ENCODE measurements around the gene PRDM1.

PRDM1 gene

DNA sequence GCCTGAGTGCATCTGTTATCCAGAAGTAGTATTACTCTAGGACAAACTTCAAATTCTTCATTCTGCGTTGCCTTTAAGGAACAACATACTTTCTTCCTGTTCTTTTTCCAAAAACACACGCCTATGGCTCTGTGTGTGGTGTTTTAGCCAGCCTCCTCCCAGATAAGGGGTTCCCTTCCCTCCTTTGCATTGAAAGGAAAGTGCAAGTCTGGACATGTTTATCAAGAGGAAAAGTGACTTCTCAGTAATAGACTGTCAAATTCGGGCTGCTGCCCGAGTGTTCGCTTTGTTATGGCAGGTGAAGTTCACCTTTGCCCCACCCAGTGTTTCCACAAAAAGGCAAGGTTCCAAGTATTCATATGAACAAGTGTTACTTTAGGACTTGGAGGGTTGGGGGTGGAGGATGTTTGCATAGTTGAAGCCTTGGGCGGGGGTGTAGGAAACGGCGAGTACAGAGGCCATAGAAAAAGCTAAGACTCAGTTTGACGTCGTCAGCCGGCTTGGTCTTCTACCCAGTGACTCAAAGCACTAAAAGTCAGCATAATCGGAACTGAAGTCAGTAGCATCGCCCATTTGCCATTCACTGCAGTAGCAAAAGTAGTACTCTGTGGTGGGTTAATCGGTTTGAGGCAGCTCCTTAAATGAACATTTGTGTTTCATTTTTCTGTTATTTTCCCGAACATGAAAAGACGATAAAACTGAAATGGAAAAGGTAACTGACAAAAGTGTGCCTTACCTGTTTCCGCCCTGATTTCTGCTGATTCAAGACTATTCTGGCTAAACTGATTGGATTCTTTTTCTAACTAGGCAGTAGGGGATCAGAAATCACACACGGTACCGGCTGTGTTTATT, 12.5 kb downstream of the PRDM1 start:
- DNase-seq: no peak

DNA sequence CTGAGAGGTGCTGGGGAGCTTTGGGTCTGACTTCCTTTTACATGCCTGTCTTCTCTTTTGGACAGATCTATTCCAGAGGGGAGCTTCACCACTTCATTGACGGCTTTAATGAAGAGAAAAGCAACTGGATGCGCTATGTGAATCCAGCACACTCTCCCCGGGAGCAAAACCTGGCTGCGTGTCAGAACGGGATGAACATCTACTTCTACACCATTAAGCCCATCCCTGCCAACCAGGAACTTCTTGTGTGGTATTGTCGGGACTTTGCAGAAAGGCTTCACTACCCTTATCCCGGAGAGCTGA, 13.1 kb downstream of the PRDM1 start:
- DNase-seq: no peak

DNA sequence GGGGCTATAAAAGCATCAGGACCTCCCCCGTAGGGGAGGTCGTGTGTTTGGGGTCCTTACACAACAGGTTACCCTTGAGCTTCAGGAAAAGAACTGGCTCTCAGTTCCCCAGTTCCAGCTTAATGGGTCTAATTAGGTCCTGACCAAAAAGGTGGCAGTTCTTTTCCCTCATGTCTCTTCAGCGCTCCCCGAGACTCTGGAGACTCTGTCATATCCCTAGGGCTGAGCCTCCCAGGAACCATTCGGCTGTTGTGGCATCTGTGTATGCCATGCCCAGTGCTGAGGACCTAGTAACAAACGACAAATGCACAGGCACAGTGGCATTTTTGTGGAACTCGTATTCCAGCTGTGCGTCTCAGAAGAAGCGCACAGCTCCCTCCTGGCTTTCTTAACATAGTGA, 14.6 kb downstream of the PRDM1 start:
- DNase-seq: no peak

DNA sequence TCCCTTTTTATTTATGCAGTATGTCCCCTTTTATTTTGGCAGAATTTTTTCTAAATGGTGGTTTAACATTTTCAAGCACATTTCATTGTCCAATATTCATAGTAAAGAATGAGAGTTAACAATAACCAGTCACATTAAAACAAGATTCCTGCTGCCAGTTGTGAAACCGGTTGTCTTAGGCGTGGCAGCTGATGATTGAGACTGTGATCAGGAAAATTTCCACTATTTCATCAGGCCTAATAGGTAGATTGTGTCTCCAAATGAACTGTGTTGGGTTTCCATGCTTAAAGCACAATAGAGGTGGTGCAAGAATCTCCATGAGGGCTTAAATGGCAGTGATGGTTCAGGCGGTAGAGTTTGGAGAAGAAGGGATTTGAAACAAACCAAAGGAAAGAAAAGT, 15.3 kb downstream of the PRDM1 start:
- DNase-seq: no peak

DNA sequence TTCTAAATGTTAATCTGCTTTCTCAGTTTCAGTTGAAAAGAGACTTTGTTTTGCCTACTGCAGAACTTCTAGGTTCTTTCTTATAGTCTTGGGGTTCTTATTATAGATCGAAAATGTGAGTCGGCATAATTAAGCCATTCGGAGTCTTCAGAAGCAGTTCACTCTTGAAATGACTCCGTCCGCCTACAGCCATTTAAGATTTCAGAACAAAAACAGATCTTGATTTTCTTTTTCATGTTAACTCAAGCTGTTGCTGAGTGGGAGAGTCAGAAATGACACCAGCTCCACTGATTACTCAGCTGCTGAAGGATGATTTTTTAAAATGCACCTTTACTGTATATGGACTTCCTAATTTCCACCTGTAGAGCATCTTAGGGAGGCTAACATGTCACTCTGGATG, 15.9 kb downstream of the PRDM1 start:
- DNase-seq: no peak

DNA sequence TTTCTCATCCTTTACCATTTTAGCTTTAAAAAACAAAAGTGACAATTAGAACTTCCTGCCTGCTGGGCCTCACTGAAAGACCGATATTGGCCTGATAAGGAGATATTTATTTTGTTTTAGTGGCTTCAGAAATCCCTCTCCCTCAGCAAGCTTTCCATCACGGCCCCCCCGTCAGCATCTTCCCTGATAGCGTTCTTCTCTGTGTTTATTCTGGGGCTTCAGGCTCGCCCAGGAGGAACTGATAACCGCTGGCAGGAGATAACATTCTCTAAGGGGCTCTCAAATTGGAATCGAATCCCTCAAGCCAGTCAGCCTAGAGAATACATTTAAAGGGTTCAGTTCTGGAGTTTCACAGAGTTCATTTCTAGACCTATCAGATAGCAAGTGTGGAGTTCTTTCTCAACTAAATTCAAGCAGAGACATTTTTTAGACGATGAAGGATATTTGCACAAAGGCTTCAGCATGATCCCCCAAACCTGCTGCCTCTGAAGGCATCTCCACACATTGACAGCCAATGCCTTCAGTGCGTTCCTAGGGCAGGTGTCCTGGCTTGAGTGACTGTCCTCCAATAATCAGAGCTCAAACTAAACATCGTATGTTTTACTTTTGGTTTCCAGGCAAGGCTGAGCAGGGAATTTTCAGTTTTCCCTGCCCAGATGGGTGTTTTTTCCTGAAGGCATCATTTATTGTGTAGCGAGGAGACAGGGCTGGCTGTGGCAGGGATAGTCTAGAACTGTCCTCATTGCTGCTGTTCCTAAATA, 17.0 kb downstream of the PRDM1 start:
- no peak for DNase-seq

DNA sequence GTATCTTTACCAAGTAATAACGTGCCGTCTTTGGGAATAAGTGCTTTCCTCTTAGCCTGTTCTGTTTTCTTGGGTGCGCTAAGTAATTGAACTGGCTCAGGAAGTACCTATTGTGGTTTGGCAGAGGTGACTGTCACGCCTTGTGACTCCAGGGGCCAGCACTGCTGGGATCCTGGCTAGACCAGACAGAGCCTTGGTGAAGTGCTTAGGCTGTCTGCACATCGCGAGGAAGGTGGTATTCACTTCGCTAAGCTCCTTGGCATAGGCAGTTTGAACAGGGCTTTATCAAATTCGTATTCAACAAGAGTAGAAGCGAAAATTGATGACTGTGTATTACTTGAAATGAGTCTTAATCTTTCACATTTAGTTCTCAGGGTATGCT, 17.6 kb downstream of the PRDM1 start:
- no peak for DNase-seq

DNA sequence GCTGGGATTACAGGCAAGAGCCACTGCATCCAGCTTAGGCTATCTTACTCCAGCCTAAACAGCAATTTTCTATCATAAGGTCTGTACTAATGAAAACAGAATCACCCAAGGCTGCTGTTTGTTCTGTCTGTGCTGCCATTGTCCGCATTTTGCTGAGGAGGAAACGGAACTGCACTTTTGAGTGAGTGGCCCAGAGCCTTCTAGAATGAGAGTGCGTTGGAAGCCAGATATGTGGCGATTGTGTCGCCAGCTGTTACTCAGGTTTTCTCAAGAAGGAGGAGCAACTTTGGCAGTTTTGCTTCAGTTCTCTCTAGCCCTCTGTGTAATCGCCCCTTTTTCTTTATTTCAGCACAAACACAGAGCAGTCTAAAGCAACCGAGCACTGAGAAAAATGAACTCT, 18.3 kb downstream of the PRDM1 start:
- DNase-seq: no peak

DNA sequence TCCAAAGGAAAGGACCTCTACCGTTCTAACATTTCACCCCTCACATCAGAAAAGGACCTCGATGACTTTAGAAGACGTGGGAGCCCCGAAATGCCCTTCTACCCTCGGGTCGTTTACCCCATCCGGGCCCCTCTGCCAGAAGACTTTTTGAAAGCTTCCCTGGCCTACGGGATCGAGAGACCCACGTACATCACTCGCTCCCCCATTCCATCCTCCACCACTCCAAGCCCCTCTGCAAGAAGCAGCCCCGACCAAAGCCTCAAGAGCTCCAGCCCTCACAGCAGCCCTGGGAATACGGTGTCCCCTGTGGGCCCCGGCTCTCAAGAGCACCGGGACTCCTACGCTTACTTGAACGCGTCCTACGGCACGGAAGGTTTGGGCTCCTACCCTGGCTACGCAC, 18.8 kb downstream of the PRDM1 start:
- DNase-seq: no peak

DNA sequence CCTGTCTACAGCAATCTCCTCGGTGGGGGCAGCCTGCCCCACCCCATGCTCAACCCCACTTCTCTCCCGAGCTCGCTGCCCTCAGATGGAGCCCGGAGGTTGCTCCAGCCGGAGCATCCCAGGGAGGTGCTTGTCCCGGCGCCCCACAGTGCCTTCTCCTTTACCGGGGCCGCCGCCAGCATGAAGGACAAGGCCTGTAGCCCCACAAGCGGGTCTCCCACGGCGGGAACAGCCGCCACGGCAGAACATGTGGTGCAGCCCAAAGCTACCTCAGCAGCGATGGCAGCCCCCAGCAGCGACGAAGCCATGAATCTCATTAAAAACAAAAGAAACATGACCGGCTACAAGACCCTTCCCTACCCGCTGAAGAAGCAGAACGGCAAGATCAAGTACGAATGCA, 19.4 kb downstream of the PRDM1 start:
- no peak for DNase-seq

DNA sequence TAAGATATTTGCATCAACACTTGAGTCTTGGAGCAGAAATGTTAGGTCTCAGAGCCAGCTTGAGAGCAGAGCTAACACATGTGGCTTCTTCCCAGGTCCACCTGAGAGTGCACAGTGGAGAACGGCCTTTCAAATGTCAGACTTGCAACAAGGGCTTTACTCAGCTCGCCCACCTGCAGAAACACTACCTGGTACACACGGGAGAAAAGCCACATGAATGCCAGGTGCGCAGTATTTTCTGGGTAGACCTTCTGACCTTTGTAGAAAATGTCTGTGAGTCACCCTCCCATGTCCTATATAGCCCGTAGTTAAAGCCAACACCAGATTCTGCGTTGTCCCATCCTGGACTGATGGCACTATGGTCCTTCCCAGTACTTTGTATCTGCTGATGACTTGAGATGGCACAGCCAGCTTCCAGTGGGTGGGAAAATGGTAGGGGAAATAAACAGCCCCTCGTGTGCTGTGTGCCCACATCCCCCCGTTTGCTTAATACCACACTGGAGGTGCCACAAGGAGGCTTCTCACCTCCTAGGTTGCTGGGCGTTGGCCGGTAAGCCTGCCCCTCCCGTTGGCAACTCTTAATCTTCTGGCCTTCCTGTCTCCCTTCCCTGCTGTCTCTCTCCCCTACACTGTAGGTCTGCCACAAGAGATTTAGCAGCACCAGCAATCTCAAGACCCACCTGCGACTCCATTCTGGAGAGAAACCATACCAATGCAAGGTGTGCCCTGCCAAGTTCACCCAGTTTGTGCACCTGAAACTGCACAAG, 20.3 kb downstream of the PRDM1 start:
- no peak for DNase-seq

DNA sequence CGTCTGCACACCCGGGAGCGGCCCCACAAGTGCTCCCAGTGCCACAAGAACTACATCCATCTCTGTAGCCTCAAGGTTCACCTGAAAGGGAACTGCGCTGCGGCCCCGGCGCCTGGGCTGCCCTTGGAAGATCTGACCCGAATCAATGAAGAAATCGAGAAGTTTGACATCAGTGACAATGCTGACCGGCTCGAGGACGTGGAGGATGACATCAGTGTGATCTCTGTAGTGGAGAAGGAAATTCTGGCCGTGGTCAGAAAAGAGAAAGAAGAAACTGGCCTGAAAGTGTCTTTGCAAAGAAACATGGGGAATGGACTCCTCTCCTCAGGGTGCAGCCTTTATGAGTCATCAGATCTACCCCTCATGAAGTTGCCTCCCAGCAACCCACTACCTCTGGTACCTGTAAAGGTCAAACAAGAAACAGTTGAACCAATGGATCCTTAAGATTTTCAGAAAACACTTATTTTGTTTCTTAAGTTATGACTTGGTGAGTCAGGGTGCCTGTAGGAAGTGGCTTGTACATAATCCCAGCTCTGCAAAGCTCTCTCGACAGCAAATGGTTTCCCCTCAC, 21.0 kb downstream of the PRDM1 start:
- DNase-seq: no peak

DNA sequence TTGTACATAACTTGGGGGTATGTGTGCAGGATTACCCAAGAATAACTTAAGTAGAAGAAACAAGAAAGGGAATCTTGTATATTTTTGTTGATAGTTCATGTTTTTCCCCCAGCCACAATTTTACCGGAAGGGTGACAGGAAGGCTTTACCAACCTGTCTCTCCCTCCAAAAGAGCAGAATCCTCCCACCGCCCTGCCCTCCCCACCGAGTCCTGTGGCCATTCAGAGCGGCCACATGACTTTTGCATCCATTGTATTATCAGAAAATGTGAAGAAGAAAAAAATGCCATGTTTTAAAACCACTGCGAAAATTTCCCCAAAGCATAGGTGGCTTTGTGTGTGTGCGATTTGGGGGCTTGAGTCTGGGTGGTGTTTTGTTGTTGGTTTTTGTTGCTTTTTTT, 22.0 kb downstream of the PRDM1 start:
- DNase-seq: no peak

DNA sequence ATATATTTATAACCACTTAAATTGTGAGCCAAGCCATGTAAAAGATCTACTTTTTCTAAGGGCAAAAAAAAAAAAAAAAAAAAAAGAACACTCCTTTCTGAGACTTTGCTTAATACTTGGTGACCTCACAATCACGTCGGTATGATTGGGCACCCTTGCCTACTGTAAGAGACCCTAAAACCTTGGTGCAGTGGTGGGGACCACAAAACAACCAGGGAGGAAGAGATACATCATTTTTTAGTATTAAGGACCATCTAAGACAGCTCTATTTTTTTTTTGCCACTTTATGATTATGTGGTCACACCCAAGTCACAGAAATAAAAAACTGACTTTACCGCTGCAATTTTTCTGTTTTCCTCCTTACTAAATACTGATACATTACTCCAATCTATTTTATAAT, 22.9 kb downstream of the PRDM1 start:
- DNase-seq: no peak

DNA sequence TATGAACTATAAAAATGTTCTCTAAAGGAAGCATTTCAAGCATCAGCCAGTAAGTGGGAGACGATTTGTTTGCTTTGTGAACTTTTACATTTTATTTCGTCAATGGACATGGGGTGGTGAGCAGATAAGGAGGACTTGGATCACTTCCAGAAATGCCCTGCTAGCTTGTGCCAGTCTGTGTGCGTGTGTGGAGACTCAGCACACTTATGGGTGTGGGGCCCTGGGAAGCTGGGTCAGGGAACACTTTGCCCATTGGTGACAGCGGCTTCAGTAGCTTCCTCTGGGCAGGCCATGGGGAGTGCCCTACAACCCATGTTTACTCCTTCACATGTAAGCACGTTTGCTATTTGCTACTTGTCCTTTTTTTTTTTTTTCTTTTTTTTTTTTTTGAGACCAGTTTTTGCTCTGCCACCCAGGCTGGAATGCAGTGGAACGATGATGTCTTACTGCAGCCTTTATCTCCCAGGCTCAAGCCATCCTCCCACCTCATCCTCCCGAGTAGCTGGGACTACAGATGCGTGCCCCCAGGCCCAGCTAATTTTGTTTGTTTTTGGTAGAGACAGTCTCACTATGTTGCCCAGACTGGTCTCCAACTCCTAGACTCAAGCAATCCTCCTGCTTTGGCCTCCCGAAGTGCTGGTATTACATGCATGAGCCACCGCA, 24.2 kb downstream of the PRDM1 start:
- DNase-seq: no peak

DNA sequence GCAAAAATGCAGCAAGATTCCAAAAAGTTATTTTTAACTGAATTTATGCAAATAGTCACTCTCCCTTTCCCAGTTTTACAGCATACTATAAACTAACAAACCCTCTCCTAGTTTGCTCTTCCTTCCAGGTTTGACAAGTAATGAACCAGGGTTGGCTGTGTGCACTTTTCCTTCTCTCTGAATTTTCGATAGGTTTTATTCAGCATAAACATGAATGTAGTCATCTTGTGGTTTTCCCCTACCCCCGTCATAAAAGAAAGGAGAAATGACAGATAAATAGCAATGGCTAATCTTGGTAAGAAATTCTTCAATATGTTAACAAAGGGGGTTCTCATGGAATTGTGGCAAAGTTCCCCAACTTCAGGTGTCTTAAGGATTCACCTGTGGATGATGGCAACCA, 26.3 kb downstream of the PRDM1 start:
- DNase-seq: no peak

DNA sequence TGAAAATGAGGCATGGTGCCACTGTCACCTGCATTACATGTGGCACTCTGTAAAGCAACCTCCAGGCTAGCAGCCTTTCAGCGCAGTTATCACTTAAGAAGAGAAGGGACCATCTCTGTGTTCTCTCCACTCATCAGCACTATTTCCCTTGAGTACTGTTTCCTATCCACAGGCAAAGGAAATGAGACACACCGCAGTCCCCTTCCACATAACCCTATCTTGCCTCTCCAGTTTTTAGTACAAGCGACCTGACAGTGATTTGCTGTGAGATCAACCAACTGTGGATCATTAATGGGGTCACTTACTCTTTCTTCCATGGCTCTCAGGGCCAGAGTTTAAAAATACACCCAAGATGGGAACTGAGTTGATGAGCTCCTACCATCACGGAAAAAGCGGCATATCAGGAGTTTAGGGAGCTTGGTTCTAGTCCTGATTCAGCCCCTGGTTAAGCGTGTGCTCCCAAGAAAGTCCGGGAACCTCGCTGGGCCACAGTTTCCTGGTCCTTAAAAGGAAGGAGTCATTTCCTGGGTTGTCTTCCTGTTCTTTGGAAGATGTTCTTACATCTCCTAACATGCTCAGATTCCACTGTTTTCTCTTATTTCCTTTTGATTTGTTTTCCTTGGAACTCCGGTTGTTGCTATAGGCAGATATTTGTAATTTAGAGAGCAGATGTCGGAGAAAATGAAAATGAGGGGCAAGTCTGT, 27.3 kb downstream of the PRDM1 start:
- no peak for DNase-seq

DNA sequence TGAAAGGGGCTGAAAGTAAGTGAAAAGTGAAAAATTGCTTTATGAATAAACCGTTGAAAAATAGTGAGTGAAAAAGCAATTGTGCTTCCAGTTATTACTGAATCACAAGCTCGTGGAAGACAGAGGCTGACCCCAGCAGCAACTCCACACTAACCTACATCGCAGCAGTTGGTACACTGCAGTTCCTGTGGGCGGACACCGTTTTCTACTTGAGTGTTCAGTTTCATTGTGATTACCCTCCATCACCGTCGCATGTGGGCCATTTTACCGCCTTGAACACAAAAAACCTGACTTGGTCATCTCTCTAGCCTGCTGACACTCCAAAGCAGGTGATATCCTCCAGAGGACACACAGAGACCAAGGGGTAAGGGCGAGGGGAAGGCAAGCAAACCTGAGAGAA, 28.4 kb downstream of the PRDM1 start:
- no peak for DNase-seq

DNA sequence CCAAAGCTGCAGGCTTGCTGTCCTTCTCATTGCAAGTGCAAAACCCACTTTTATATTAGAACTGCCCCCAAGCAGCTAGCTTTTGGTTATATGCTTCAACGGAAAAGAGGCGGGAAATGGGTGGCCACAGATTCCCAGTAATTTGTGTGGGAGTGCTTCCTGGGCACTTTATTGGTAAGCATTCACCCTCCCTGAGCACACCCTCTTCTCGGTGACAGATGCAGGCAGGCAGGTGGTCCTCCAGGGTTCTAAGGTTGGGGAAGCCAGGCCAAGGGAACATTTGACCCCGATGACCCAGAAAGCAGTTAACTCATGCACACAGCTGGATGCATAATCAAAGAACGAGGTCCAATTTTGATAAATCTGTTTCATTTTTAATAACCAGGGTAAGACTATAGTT, 29.1 kb downstream of the PRDM1 start:
- DNase-seq: no peak

DNA sequence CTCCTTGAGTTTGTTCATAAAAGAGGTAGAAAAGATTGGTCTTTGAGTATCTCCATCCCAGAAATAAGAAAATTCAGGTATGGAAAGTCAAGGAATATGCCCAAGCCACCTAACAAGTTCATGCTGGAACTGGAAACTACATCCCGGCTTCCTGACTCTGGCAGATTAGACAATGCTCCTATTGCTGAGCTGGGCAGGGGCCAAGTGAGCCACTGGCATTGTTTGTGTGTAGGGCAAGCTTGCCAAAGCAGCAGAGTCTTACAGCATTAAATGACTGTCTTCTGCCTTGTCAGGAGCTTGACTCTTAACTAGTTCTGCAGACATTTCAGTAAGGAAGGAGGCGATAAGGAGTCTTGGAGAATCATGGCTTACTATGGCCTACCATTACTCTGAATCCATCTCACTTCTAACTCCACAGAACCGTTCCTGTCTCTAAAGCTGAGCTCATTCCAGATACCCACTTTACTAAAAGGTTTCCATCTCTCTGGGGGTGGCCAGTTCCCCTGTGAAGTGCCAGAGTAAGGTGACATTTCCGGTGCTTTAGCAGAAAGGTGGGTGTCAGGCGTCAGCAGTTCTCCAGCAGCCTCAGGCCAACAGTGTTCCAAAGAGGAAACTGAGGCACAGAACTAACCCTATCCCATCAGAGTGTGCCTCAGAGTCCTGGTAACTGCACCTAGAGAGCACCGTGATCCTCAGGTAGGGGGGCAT, 30.1 kb downstream of the PRDM1 start:
- DNase-seq: no peak

DNA sequence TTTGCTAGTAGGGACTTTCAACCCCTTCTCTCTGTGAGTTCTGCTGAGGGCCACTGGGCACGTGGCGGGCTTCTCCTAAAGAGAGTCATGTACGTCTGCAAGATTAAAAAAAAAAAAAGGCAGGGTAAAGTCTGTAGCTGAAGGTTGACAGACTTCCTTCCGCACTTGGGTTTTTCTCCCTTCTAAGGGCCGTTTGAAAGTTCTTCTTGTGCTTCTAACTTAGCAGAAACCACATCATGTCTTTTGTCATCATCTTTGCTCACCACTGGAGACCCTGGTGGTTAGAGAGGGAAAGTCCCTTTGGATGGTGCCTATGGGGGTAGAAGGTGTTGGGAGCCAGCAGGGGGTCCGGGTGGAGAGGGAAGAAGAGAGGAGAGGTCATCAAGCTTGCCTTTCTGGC, 31.4 kb downstream of the PRDM1 start:
- no peak for DNase-seq
